ENCODE measurements around the gene PDZRN4. TPM values are rescaled to one million over a fixed set of nuclear protein-coding genes. Genes with fewer than 3 reads are reported as not detected.
A peak's percentile ranks its signal among the peaks of the same experiment; 100 is the strongest.

Gene PDZRN4
- total RNA-seq (2014; rRNA removed; shearing (Covaris generic); ENCODE audit: low replicate concordance): 2.4 and 3.6 TPM in 2 replicates

- Histone ChIP-seq H3K27me3 (ENCODE audit: low read length) (no peaks in the 10 kb centered on the region), H3K9ac (ENCODE audit: low read length) (no peak within 1 kb of the TSS), H3K4me2 (ENCODE audit: low read depth, low read length, poor library complexity, severe bottlenecking) (no peak within 1 kb of the TSS), H3K27ac (ENCODE audit: low read length) (no peak within 1 kb of the TSS), H3K4me1 (ENCODE audit: low read length) (peaks cover 45% of the 10 kb centered on the region), H2AFZ (ENCODE audit: low read length) (no peak within 1 kb of the TSS), H3K4me3 (ENCODE audit: low read length) (no peak within 1 kb of the TSS), H3K9me2 (replicated peaks; ENCODE audit: insufficient read depth, low read length) (no peaks in the 10 kb centered on the region), H3K9me3 (ENCODE audit: low read length) (no peaks in the 10 kb centered on the region), H3K36me3 (ENCODE audit: insufficient read depth, low read length) (no peaks in the 10 kb centered on the region), H3K79me2 (ENCODE audit: low read length) (no peaks in the 10 kb centered on the region), H4K20me1 (ENCODE audit: insufficient read depth, low read depth, low read length) (no peaks in the 10 kb centered on the region)
- no peak for DNase-seq
Observed at GRCh38 chr12:41188058-41188840, at the start of gene PDZRN4. Gene PDZRN4 (plus strand): TSS chr12:41188320.

- Histone ChIP-seq H3K36me3 (ENCODE audit: insufficient read depth, low read length) (no peaks in the 10 kb centered on the region), H3K4me3 (ENCODE audit: low read length) (no peak overlapping the region), H3K9ac (ENCODE audit: low read length) (no peak overlapping the region), H3K4me2 (ENCODE audit: low read depth, low read length, poor library complexity, severe bottlenecking) (no peak overlapping the region), H3K79me2 (ENCODE audit: low read length) (no peaks in the 10 kb centered on the region), H3K27me3 (ENCODE audit: low read length) (no peaks in the 10 kb centered on the region), H3K9me3 (ENCODE audit: low read length) (no peaks in the 10 kb centered on the region), H2AFZ (ENCODE audit: low read length) (peak overlapping the region; percentile 39; the same call in 1 of the 2 replicates), H3K4me1 (ENCODE audit: low read length) (peaks cover 5% of the 10 kb centered on the region), H3K9me2 (replicated peaks; ENCODE audit: insufficient read depth, low read length) (no peaks in the 10 kb centered on the region), H4K20me1 (ENCODE audit: insufficient read depth, low read depth, low read length) (no peaks in the 10 kb centered on the region), H3K27ac (ENCODE audit: low read length) (no peak overlapping the region)
- no peak for DNase-seq
Observed at GRCh38 chr12:41140117-41140516, 48.0 kb upstream of the PDZRN4 start.

- H3K9ac ChIP-seq (ENCODE audit: low read length): no peak overlapping the region
- H2AFZ ChIP-seq (ENCODE audit: low read length): no peak overlapping the region
- H3K36me3 ChIP-seq (ENCODE audit: insufficient read depth, low read length): no peaks in the 10 kb centered on the region
- no peaks in the 10 kb centered on the region for H3K9me3 ChIP-seq (ENCODE audit: low read length)
- no peaks in the 10 kb centered on the region for H3K79me2 ChIP-seq (ENCODE audit: low read length)
- no peak for DNase-seq
- H3K4me1 ChIP-seq (ENCODE audit: low read length): peaks cover 9% of the 10 kb centered on the region
- H3K9me2 ChIP-seq (replicated peaks; ENCODE audit: insufficient read depth, low read length): no peaks in the 10 kb centered on the region
- no peaks in the 10 kb centered on the region for H4K20me1 ChIP-seq (ENCODE audit: insufficient read depth, low read depth, low read length)
- H3K4me2 ChIP-seq (ENCODE audit: low read depth, low read length, poor library complexity, severe bottlenecking): no peak overlapping the region
- H3K4me3 ChIP-seq (ENCODE audit: low read length): no peak overlapping the region
- no peaks in the 10 kb centered on the region for H3K27me3 ChIP-seq (ENCODE audit: low read length)
- H3K27ac ChIP-seq (ENCODE audit: low read length): no peak overlapping the region
Observed at GRCh38 chr12:41141104-41141503, 47.0 kb upstream of the PDZRN4 start.

GRCh38 chr12:41142376-41142775, 45.7 kb upstream of the PDZRN4 start:
- no peak overlapping the region for H3K4me3 ChIP-seq (ENCODE audit: low read length)

GRCh38 chr12:41151793-41152192, 36.3 kb upstream of the PDZRN4 start:
- H3K9me3 ChIP-seq (ENCODE audit: low read length): no peaks in the 10 kb centered on the region
- no peaks in the 10 kb centered on the region for H3K36me3 ChIP-seq (ENCODE audit: insufficient read depth, low read length)
- no peak overlapping the region for H3K27ac ChIP-seq (ENCODE audit: low read length)
- 0 out of 2 replicates have a peak overlapping the region, but pooled peaks have one; percentile 5 for H2AFZ ChIP-seq (ENCODE audit: low read length)
- H3K79me2 ChIP-seq (ENCODE audit: low read length): no peaks in the 10 kb centered on the region
- DNase-seq: no peak
- H3K4me3 ChIP-seq (ENCODE audit: low read length): no peak overlapping the region
- no peaks in the 10 kb centered on the region for H3K9me2 ChIP-seq (replicated peaks; ENCODE audit: insufficient read depth, low read length)
- H3K4me2 ChIP-seq (ENCODE audit: low read depth, low read length, poor library complexity, severe bottlenecking): no peak overlapping the region
- no peaks in the 10 kb centered on the region for H3K4me1 ChIP-seq (ENCODE audit: low read length)
- H3K9ac ChIP-seq (ENCODE audit: low read length): no peak overlapping the region
- no peaks in the 10 kb centered on the region for H3K27me3 ChIP-seq (ENCODE audit: low read length)
- H4K20me1 ChIP-seq (ENCODE audit: insufficient read depth, low read depth, low read length): no peaks in the 10 kb centered on the region

More at GRCh38 chr12:41142376-41142775, 45.7 kb upstream of the PDZRN4 start:
- no peaks in the 10 kb centered on the region for H3K79me2 ChIP-seq (ENCODE audit: low read length)
- no peaks in the 10 kb centered on the region for H3K36me3 ChIP-seq (ENCODE audit: insufficient read depth, low read length)
- no peak for DNase-seq
- H3K27ac ChIP-seq (ENCODE audit: low read length): no peak overlapping the region
- peaks cover 9% of the 10 kb centered on the region for H3K4me1 ChIP-seq (ENCODE audit: low read length)
- no peak overlapping the region for H3K9ac ChIP-seq (ENCODE audit: low read length)
- no peaks in the 10 kb centered on the region for H4K20me1 ChIP-seq (ENCODE audit: insufficient read depth, low read depth, low read length)
- H2AFZ ChIP-seq (ENCODE audit: low read length): no peak overlapping the region
- H3K9me2 ChIP-seq (replicated peaks; ENCODE audit: insufficient read depth, low read length): no peaks in the 10 kb centered on the region
- H3K4me2 ChIP-seq (ENCODE audit: low read depth, low read length, poor library complexity, severe bottlenecking): no peak overlapping the region
- no peaks in the 10 kb centered on the region for H3K27me3 ChIP-seq (ENCODE audit: low read length)
- no peaks in the 10 kb centered on the region for H3K9me3 ChIP-seq (ENCODE audit: low read length)

GRCh38 chr12:41162461-41162860, 25.7 kb upstream of the PDZRN4 start:
- H3K79me2 ChIP-seq (ENCODE audit: low read length): no peaks in the 10 kb centered on the region
- 0 out of 2 replicates have a peak overlapping the region, but pooled peaks have one; percentile 5 for H2AFZ ChIP-seq (ENCODE audit: low read length)
- H4K20me1 ChIP-seq (ENCODE audit: insufficient read depth, low read depth, low read length): no peaks in the 10 kb centered on the region
- peak overlapping the region; percentile 22 for H3K4me2 ChIP-seq (ENCODE audit: low read depth, low read length, poor library complexity, severe bottlenecking)
- no peak for DNase-seq
- peaks cover 23% of the 10 kb centered on the region for H3K4me1 ChIP-seq (ENCODE audit: low read length)
- no peaks in the 10 kb centered on the region for H3K36me3 ChIP-seq (ENCODE audit: insufficient read depth, low read length)
- no peak overlapping the region for H3K9ac ChIP-seq (ENCODE audit: low read length)
- H3K27me3 ChIP-seq (ENCODE audit: low read length): no peaks in the 10 kb centered on the region
- H3K4me3 ChIP-seq (ENCODE audit: low read length): no peak overlapping the region
- H3K9me2 ChIP-seq (replicated peaks; ENCODE audit: insufficient read depth, low read length): no peaks in the 10 kb centered on the region
- H3K9me3 ChIP-seq (ENCODE audit: low read length): no peaks in the 10 kb centered on the region
- H3K27ac ChIP-seq (ENCODE audit: low read length): no peak overlapping the region

DNA sequence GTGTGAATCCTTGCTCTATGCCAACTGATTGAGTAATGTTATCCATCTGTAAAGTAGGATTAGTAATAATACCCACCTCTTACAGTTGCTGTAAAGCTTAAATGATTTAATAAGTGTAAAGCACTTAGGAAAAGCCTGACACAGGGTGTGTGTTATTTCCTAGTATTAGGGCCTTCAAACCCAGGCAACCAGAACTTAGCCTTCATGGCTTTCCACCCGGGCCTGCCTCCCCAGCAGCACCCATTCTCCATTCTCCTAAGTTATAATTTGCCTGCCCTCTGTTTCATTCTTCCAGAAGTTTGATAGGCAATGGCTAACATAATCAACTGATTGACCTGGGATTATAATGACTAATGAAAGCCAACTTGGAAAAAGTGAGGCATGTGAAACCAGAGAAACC, 20.4 kb upstream of the PDZRN4 start:
- Histone ChIP-seq H3K27ac (ENCODE audit: low read length) (no peak overlapping the region), H3K4me2 (ENCODE audit: low read depth, low read length, poor library complexity, severe bottlenecking) (no peak overlapping the region)

DNA sequence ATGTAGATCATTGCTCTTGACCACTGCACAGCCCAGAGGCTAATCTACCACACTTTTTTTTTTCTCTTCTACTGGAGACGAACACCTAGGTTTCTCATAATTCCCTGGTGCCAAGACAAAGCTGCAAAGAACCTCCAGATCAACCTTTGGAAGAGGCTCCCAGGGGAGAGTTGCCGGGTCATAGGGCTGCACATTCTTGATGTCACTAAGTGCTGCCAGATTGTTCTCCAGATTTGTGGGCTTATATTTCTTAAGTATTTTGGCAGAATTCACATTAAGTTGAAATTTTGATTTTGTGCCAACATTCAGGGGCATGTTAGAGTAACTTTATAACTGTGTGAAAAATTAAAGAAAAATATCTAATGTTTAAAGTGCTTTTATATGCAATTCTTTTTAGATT, 13.5 kb upstream of the PDZRN4 start:
- Histone ChIP-seq H3K9me3 (ENCODE audit: low read length) (no peaks in the 10 kb centered on the region; the same call in 1 of the 2 replicates), H3K4me3 (ENCODE audit: low read length) (no peak overlapping the region), H3K9ac (ENCODE audit: low read length) (no peak overlapping the region), H3K9me2 (replicated peaks; ENCODE audit: insufficient read depth, low read length) (no peaks in the 10 kb centered on the region), H3K4me2 (ENCODE audit: low read depth, low read length, poor library complexity, severe bottlenecking) (no peak overlapping the region), H3K36me3 (ENCODE audit: insufficient read depth, low read length) (no peaks in the 10 kb centered on the region; the same call in 1 of the 2 replicates), H4K20me1 (ENCODE audit: insufficient read depth, low read depth, low read length) (no peaks in the 10 kb centered on the region), H3K27me3 (ENCODE audit: low read length) (no peaks in the 10 kb centered on the region), H3K79me2 (ENCODE audit: low read length) (no peaks in the 10 kb centered on the region), H3K4me1 (ENCODE audit: low read length) (peaks cover 10% of the 10 kb centered on the region), H2AFZ (ENCODE audit: low read length) (0 out of 2 replicates have a peak overlapping the region, but pooled peaks have one; percentile 37), H3K27ac (ENCODE audit: low read length) (no peak overlapping the region)
- DNase-seq: no peak

More for the DNA sequence above, 20.4 kb upstream of the PDZRN4 start:
- no peak for DNase-seq
- Histone ChIP-seq H3K27me3 (ENCODE audit: low read length) (no peaks in the 10 kb centered on the region), H3K9me2 (replicated peaks; ENCODE audit: insufficient read depth, low read length) (no peaks in the 10 kb centered on the region), H3K4me3 (ENCODE audit: low read length) (no peak overlapping the region), H3K79me2 (ENCODE audit: low read length) (no peaks in the 10 kb centered on the region), H3K4me1 (ENCODE audit: low read length) (peaks cover 12% of the 10 kb centered on the region), H3K9me3 (ENCODE audit: low read length) (no peaks in the 10 kb centered on the region; the same call in 1 of the 2 replicates), H3K9ac (ENCODE audit: low read length) (no peak overlapping the region), H4K20me1 (ENCODE audit: insufficient read depth, low read depth, low read length) (no peaks in the 10 kb centered on the region), H3K36me3 (ENCODE audit: insufficient read depth, low read length) (no peaks in the 10 kb centered on the region; the same call in 1 of the 2 replicates), H2AFZ (ENCODE audit: low read length) (peak overlapping the region; percentile 74; the same call in 1 of the 2 replicates)
